ENCODE measurements around the gene FLT1.
A peak's percentile ranks its signal among the peaks of the same experiment; 100 is the strongest.

Gene FLT1

GRCh38 chr13:28282451-28282850 lies 212.5 kb downstream of the FLT1 start:
- Histone ChIP-seq H3K27me3 (ENCODE audit: insufficient read depth, low read depth, severe bottlenecking) (no peaks in the 10 kb centered on the region), H3K36me3 (peaks cover 46% of the 10 kb centered on the region), H3K9me3 (ENCODE audit: severe bottlenecking) (no peaks in the 10 kb centered on the region), H3K27ac (no peak overlapping the region), H3K4me3 (ENCODE audit: low read depth, low read length) (no peak overlapping the region)
- DNase-seq: no peak
- TF ChIP-seq, protein P1, sequence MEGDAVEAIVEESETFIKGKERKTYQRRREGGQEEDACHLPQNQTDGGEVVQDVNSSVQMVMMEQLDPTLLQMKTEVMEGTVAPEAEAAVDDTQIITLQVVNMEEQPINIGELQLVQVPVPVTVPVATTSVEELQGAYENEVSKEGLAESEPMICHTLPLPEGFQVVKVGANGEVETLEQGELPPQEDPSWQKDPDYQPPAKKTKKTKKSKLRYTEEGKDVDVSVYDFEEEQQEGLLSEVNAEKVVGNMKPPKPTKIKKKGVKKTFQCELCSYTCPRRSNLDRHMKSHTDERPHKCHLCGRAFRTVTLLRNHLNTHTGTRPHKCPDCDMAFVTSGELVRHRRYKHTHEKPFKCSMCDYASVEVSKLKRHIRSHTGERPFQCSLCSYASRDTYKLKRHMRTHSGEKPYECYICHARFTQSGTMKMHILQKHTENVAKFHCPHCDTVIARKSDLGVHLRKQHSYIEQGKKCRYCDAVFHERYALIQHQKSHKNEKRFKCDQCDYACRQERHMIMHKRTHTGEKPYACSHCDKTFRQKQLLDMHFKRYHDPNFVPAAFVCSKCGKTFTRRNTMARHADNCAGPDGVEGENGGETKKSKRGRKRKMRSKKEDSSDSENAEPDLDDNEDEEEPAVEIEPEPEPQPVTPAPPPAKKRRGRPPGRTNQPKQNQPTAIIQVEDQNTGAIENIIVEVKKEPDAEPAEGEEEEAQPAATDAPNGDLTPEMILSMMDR (IDR thresholded peaks at IDR 0.05; ENCODE audit: low read depth, low read length): no peak

GRCh38 chr13:28273919-28274318 lies 221.0 kb downstream of the FLT1 start:
- no peaks in the 10 kb centered on the region for H3K9me3 ChIP-seq (ENCODE audit: severe bottlenecking)
- TF ChIP-seq, protein P1 (IDR thresholded peaks at IDR 0.05; ENCODE audit: low read depth, low read length): peak; percentile 42
- no peak overlapping the region for H3K27ac ChIP-seq
- H3K4me3 ChIP-seq (ENCODE audit: low read depth, low read length): no peak overlapping the region
- DNase-seq: no peak
- peaks cover 27% of the 10 kb centered on the region for H3K36me3 ChIP-seq
- no peaks in the 10 kb centered on the region for H3K27me3 ChIP-seq (ENCODE audit: insufficient read depth, low read depth, severe bottlenecking)

DNA sequence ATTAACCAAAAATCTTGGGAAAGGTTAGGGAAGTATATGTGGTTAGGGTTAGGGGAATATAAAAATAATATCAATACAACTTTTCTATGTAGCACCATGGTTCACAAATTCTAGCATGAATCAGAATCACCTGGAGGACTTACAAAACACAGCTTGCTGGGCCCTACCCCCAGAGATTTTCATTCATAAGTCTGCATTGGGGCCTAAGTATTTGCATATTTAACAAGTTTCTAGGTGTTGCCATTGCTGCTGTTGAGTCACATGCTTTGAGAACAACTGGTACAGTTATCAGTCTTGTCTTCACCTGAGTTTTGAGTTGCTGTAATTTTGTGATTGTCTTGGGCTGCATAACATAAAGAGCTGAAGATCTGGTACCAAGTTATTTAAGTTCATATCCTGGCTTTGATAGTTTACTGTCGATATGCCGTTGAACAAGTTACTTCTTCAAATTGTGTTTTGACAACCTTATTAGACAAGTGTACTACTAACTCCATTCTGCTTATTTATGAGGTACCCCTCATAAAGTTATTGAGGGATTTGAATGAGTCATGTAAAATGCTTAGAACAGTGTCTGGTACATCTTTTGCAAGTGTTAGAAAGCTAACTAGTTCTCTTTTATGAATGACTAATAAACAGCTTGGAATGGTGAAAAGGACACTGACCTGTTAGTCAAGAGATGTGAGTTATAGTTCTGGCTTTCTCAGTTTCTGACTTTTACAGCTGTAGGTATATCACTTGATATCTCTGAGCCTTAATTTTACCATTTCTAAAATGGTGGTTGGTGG lies 223.7 kb downstream of the FLT1 start:
- Histone ChIP-seq H3K36me3 (peaks cover 32% of the 10 kb centered on the region), H3K27ac (no peak overlapping the region)
- no peak for DNase-seq

DNA sequence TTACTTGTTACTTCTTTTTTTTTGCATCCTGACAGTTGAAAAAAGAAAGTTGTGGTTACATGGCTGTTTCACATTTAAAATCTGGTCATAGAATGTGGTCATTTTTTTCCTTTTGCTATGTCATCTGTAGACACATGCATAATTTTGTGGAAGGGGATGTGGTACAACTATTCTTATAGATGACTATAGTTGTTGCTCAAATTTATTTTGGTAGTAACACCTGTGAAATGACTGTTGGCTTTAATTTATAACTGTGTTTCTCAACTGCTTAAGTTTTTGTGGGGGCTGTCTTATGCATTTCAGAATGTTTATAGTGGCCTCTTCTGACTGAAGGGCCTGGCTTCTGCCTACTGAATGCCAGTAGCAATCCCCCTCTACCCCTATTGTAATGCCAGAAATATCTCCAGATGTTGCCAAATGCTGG lies 226.1 kb downstream of the FLT1 start:
- no peaks in the 10 kb centered on the region for H3K27me3 ChIP-seq (ENCODE audit: insufficient read depth, low read depth, severe bottlenecking)
- no peak overlapping the region for H3K4me3 ChIP-seq (ENCODE audit: low read depth, low read length)
- no peak overlapping the region for H3K27ac ChIP-seq
- peaks cover 30% of the 10 kb centered on the region for H3K36me3 ChIP-seq
- DNase-seq: no peak
- TF ChIP-seq, protein P1 (IDR thresholded peaks at IDR 0.05; ENCODE audit: low read depth, low read length): no peak
- no peaks in the 10 kb centered on the region for H3K9me3 ChIP-seq (ENCODE audit: severe bottlenecking)

More for the DNA sequence above, 223.7 kb downstream of the FLT1 start:
- no peak overlapping the region for H3K4me3 ChIP-seq (ENCODE audit: low read depth, low read length)
- no peaks in the 10 kb centered on the region for H3K27me3 ChIP-seq (ENCODE audit: insufficient read depth, low read depth, severe bottlenecking)
- no peaks in the 10 kb centered on the region for H3K9me3 ChIP-seq (ENCODE audit: severe bottlenecking)
- TF ChIP-seq, protein P1 (IDR thresholded peaks at IDR 0.05; ENCODE audit: low read depth, low read length): no peak

- Histone ChIP-seq H3K36me3 (peaks cover 37% of the 10 kb centered on the region), H3K9me3 (ENCODE audit: severe bottlenecking) (no peaks in the 10 kb centered on the region), H3K4me3 (ENCODE audit: low read depth, low read length) (no peak overlapping the region), H3K27ac (no peak overlapping the region), H3K27me3 (ENCODE audit: insufficient read depth, low read depth, severe bottlenecking) (no peaks in the 10 kb centered on the region)
- no peak for DNase-seq
- TF ChIP-seq, protein P1 (IDR thresholded peaks at IDR 0.05; ENCODE audit: low read depth, low read length): no peak
These were observed 227.4 kb downstream of the FLT1 start for GRCh38 chr13:28267497-28267896.

- Histone ChIP-seq H3K27ac (no peak overlapping the region), H3K4me3 (ENCODE audit: low read depth, low read length) (no peak overlapping the region), H3K9me3 (ENCODE audit: severe bottlenecking) (no peaks in the 10 kb centered on the region), H3K36me3 (peaks cover 54% of the 10 kb centered on the region), H3K27me3 (ENCODE audit: insufficient read depth, low read depth, severe bottlenecking) (no peaks in the 10 kb centered on the region)
- no peak for DNase-seq
- TF ChIP-seq, protein P1 (IDR thresholded peaks at IDR 0.05; ENCODE audit: low read depth, low read length): no peak
These were observed 236.5 kb downstream of the FLT1 start for GRCh38 chr13:28258417-28258816.

Data from WERI-Rb-1 (cell line).